Anterior cingulate cortex (tissue), 58 donors: Measurements from ENCODE around the gene NELFB.
A peak's percentile ranks its signal among the peaks of the same experiment; 100 is the strongest.

Experiments
- DNase-seq, 58 donors: peaks; one replicate each; lab custom pipeline; 2025; lab: John Stamatoyannopoulos, UW

NELFB gene

DNA sequence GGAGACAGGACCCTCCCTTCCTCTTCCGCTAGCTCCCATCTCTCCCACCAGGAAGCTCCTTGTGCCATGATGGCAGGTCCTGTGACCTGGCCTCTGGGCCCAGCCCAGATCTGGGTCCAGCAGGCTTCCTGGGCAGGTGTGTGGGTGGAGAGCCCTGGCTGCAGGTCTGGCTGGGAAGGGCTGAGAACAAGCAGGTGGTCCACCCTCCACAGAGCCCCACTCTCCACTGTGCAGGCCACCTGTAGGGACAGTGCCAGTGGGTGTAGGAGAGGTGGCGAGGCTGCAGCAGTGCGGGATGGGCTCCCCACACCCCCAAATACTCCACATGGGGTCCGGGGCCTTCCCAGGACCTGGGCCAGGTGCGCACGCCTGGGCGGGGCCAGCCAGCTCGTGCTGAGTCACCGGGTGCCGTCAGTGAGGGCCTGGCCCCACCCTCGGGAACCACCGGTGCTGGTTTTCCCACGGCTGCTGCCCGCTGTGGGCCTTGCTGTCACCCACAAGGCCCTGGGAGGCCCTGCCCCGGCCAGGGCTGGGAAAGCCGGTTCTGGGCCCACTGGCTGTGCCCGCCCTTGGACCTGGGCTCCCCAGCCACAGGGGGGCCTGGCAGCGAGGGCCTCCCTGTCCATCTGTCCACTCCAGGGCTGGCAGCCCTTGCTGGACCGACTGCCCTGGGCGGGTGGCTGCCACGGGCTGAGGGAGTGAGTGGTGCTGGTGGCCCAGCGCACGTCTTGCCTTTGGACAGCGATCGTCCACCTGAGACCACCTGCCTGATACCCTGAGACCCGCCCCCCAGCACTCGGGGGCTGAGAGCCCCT lies 56.3 kb downstream of the NELFB start:
- DNase-seq: peak in 1 of 58 donors; percentile 33

DNA sequence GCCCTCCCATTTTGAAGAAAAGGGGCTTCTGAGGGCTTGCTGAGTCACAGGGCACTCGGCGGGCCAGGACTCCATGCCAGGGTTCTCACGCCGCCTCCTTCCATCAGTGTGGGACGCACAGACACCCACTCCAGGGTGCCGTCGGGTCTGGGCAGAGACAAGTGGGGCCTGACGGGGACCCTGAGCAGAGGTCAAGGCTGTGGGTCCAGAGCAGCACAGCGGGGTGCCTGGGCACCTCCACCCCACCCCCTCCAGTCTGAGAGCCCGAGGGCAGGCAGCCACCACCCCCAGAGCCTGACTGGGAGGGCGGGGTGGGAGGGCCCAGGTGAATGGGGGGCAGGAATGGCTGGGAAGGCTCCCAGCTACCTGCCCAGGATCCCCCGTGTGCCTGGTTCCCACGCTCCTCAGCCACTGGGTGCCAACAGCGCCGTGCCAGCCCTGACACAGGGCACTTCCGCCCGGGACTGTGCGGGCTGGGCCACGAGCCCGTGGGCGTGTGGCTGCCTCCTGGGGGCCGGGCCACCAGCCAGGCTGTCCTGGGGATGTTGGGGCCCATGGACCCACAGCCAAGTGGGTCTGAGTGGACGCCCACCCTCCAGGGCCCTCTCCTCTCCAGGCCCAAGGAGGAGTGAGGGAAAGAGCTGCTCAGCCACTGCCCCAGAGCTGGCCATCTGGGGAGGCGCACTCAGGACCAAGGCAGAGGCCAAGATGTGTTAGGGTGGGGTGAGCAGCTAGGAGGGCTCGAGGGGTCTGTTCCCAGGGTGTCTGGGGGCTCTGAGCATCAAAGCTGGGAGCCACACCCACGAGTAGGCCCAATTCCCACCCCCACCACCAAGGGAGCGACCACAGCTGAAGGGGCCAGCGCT lies 57.1 kb downstream of the NELFB start:
- DNase-seq: no peak

DNA sequence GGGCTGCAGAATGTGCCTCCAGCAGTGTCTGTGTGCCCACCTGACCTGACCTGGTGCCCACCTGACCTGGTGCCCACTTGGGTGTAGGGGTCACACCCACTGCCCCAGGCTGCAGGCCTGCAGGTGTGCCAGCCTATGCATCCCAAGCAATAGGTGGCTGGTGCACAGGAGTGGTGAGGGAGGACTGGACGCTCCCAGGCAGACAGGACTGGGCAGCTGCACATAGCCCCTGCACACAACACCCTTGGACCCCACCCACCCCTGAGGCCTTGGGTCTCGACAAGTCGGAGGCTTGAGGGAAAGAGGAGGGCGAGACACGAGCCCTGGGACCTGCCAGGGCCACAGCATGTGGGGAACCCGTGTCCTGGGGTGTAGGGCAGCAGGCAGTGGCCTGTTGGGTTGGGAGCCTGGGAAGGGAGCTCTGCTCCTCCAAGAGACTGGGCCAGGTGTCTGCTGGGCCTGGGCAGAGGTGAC lies 57.8 kb downstream of the NELFB start:
- DNase-seq: no peak

DNA sequence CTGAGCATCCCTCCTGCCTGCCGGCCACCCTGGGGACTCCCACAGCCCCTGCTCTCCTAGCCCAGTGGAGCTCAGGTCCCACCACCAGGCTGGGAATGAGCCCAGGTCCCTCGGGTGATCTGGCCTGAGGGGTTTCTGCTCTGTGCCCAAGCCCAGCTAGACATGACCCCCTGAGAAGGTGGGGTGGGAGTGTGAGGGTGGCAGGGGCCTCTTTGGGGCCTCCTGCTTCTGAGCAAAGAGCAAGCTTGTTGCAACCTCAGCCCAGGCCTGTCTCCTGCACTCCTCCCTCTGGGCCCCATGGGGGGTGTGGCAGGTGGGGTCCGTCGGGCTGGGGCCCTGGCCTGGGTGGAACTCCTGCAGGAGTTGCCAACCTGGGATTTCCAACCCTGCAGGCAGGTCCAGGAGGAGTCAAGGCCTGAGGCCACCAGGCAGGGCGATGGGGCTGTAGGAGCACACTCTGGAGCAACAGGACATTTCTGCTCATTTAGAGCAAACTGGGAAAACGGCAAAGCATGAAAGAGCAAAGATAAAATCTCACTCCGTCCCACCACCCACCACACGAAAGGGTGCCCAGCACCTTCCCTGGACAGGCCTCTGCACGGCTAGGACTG lies 58.3 kb downstream of the NELFB start:
- DNase-seq: no peak

DNA sequence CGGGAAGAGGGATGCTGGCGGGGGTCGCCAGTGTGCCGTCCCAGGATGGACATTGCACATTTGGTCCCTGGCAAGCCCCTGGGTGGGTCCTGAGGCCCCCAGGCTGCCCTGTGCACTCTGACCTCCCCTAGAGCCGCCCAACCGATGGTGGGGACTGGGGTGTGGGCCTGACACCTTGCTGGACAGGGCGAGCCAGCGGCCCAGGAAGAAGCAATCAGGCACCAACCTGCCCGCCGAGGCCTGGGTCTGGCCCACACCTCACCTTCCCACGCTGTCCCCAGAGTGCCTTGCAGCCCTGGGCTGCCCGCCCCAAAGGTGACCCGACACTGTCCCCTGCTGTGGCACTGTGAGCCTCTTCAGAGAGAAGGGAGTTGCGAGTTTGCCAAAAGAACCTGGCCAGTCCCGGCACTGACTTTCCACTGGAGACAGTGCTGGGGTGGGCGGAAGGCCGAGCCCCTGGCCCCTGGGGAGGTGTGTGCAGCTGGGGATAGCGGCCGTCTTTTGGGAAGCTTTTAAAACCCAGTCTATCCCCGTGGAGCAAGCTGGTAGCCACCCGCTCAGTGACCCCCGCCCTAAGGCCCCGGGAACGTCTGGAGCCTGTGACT lies 58.9 kb downstream of the NELFB start:
- DNase-seq: no peak

DNA sequence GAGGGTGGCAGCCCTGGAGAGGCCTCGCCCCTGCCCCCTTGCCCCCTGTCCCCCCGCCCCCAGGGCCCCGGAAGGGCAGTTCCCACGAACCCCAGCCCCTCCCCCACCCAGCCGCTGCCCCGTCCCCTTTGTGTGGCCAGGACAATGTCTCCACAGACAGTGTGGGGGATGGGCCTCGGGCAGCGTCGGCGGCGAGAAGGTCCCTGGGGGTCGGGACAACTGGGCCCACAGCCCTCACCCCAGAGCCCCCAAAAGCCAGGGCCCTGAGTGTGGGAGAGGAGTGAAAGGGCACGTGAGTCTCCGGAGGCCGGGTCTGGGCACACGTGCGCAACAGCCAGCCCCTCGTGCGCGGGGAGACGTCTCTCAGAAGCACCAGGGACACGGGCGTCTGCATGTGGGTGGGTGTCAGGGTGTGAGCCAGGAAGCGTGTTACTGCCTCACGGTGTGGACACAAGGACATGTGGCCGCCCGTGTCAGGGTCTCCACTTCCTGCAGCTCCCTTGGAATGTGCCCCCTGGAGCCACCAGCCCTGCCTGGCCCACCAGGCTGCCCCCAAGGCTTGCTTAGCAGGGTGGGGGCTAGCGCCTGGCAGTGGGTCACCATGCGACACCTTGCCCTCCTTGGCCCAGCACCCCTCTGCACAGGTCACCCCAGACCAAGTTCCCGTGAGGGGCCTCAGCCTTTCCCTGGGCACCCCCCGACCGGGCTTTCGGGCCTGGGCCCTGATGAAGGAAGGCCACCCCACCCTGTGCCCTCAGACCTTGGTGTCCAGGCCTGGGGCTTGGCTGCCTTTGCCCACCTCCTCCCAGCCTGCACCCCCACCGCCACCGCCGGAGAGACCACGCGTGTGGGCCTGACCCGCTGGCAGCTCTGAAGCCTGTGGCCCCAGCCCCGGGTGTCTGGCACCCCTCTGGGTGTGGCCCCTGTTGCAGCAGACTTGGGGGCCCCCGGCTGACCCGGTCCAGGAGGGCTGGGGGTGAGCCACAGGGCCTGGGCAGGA lies 59.7 kb downstream of the NELFB start:
- no peak for DNase-seq

DNA sequence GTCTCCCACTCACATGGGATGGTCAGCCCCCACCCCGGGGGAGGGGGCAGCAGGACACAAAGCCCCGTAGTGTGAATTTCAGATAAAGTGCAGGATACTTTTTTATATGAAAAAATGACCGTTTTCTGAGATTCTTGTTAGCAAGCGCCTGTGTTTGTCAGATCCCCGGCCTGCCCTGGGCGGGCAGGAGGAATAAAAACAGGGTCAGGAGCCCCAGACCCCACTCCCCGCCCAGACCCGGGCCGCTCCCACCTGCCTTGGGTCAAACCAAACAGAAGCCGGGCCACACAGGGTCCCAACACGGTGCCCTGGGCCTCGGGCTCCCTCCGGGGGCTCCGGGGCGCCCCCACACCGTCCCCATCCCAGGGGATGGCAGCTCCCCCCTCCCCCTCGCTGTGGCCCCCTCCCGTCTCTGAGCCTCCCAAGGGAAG lies 60.5 kb downstream of the NELFB start:
- DNase-seq: no peak

DNA sequence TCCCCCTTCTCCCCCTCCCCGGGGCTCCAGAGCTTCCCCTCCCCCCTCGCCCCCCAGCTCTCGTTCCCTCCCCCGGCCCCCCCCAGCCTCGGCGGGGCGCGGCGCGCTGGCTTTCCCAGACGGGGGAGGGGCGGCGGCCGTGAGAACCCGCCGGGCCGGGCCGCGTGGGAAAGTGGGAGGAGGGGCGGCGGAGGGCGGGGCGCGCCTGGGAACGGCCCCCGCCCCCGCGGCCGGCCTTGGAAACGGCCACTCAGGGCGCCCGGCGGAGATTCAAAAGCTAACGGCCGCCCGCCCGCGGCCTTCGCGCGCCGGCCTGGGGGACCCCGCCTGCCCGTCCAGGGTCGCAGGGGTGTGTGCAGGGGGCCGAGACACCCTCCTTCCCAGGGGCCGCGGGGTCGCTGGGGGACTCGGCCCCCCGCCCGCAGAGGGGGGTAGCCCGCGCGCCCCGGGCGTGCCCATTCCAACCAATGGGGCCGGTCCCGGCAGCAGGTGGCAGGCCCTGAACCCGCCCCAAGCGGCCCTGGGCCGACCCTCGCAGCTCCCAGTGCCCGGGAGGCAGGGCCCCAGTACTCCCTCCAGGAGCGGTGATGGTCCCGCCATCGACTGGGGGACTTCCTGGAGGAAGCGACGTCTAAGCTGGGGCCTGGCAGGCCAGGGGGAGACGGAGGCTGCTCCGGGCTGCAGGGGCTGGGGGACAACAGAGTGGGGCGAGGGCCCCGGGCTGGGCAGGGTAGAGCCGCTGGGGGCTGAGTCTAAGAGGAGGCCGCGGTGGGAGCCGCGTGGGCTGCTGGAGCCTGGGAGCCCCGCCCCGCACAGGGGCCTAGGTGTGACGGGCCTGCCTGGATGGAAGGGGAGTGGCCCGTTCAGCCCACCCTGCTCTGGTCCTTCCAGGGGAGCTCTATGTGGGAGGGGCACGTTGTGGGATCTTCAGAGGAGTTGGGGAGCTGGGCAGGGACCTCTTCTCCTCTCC lies 61.2 kb downstream of the NELFB start:
- peak in 4 of 58 donors; percentile 40 to 52 (median 42) for DNase-seq

DNA sequence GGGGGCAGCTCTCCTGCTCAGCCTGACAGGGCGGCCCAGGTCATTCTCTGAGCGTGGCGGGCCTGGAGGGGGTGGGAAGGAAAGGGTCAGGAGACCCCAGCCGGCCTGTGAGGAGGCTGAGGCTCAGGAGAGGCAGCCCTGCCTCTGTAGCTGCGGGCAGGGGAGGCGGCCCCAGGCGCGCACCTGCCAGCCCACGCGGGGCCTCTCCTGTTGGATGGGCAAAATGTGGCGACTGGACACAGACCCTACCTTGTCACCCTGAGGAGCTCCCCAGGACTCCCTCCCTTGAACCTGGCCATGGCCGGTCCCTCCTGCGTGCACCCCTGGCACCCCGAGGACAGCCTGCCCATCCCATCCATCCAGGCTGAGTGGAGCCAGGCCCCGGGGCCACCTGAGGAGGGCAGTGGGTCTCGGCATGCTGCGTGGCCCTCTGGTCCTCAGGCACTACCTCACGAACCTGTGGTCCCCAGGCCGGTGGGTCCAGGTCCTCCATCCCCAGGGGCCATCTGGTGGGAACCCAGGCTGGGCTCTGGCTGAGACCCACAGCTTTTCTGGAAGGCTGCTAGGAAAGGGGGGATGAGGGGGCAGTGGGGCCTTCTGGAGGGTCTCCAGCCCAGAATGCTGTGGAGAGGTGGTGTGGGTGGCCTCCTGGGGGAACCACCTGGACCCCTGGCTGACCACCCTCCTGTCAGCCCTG lies 62.0 kb downstream of the NELFB start:
- no peak for DNase-seq

DNA sequence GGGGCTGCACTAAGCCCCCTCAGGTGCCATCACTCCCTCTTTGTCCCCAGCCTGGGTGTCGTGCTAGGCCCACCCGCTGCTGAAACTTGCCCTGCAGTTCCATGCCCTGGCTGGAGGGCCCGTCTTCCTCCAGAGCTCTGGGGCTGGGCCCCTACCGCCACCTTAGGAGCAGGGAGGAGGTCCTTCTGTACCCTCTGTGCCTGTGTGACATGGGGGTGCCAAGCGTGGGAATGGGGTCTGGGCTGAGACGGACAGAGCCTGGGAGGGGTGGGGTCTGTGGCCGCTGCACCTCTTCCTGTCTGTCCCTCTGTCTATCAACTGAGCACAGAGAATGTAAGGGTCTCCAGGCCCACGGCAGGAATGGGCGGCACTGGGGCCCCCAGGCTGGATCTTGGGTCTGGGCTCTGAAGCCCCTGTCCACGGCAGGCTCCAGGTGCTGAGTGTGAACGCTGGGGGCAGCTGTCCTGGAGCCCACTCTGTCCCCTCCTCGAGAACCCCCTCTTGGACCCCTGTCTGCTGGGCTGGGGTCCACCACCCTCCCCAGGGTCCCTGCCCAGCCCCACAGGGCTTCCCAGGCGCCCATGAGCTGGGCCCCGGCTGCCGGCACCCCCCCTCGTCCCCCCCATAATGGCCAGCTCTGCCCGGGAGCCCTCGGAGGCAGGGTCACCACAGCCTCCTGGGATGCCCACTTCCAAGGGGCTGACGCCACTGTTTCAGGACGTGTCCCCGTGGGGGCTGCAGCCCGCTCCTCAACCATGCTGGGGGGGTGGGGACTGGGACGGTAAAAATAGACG lies 62.8 kb downstream of the NELFB start:
- DNase-seq: no peak

DNA sequence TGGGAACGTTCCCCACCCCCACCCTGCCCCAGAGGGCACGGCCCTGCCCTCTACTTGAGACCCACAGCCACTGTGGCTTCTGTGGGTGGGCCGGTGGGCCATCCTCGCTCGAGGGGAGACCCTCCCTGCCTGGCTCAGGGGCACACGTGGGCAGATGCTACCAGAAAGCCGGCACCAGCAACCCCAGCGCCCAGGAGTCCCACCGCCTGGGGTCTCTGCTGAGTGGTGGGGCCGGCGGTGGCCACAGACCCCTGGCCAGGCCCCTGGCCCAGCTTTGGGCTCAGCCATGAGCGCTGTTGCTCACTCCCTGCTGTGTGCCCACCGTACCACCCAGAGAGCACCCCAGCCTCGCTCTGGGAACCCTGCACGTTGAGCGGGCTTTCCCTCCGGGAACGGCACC lies 63.5 kb downstream of the NELFB start:
- no peak for DNase-seq

DNA sequence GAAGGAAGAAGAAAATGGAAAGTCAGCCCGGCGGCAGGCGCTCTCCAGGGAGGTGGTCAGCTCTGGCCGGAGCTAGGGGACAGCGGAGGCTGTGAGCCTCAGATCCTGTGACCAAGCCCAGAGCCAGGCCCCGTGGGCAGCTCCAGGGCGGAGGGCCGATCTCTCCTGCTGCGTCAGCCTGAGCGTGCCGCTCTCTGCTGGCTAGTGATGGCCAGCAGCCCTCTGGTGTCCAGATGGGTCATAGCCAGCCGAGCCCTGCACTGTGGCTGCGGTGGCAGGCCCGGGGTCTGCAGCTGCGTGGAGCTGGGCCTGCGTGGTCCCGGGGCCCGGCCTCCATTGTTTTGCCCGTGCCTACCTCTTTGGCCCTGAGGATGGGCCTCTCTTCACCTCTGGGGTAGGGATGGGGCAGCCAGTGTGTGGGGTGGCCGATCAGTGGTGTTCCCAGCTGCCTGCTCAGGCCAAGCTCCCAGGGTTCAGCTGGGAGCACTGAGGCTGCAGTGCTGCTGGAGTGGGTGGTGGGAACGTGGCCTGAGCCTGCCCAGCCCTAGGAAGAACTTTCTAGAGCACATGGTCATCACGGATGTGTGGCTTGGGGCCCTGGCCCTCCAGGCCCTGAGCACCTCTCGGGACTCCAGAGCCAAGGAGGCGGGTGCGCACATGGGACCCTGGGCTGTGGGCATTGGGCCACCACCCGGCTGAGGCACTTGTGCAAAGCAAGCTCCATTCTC lies 64.0 kb downstream of the NELFB start:
- peak in 42 of 58 donors; percentile 30 to 85 (median 66) for DNase-seq

DNA sequence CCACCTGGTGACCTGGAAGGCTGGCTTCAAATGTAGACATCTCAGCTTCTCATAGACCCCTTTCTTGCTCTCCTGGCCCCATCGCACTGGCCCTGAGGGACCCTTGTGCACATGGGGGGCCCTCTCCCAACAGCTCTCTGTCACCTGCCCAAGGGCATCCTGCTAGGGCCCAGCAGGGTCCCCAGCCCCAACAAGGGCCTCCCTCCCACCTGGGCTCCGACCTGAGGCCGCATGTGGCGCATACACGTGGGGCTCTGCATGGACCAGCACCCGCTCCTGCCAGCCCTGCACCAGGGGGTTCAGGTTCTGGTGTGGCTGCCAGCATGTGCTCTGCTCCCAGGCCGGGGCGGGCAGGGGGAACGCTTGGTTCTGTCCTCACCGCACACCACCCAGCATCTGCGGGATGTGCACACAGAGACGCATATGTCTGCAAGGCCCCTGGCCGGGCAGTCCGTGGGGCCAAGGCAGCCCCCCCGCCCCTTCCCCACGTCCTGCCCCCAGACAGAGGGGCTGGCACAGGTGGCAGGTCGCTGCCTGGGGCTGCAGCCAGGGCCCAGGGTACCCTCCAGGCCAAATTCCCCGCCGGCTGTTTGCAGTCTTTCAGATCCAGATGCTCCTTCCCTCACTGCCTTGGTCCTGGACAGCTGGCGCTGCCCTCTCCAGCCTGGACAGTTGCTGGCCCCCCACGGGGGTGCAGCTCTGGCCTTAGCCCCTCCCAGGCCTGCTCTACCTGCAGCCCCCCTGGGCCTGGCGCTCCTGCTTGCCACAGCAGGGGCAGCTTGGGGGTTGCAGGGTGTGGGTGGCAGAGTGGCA lies 64.8 kb downstream of the NELFB start:
- DNase-seq: no peak

DNA sequence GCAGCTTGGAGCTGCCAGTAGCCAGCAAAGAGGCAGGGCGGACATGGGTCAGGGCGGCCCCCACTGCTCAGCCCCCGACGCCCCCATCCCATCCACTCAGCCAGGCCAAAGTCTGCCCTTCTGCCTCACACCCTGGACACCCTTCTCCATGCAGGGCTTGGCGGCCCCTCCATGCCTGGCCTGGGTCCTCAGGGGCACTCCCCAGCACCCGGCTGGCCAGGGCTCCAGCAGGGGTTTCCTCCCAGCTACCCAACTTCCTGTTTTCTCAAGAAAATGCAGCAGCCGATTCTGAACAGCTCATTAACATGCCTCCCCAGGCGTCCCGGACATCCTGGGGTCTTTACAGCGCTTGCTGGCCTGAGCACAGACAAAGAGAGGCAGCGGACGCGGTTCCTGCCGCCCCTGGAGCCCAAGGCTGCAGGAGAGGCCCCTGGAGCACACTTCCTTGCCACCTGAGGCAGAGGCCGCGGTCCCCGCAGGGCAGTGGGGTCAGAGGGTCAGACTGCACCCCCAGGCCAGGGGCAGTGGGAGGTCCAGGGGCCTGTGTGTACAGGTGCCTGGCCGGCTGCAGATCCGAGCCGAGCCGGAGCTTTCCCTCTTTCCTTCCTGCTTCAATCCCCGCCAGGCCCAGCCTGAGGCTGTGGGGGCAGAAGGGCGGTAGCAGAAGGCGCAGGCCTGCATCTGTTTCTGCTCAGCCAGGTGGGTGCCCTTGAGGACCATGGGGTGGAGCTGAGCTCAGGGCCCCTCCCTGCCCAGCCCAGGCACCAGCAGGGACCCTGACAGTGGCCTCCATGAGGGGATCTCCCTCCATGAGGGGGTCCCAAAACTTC lies 65.6 kb downstream of the NELFB start:
- DNase-seq: no peak
